Measurements from ENCODE around the gene BLTP3A.

BLTP3A gene

GRCh38 chr6:34836008-34836407 is 44.1 kb downstream of the BLTP3A start:
- DNase-seq, result peak; percentile 63

GRCh38 chr6:34836451-34836850 is 44.6 kb downstream of the BLTP3A start:
- DNase-seq, result no peak

- DNase-seq, result no peak
These were observed 45.6 kb downstream of the BLTP3A start for GRCh38 chr6:34837528-34837927.

DNA sequence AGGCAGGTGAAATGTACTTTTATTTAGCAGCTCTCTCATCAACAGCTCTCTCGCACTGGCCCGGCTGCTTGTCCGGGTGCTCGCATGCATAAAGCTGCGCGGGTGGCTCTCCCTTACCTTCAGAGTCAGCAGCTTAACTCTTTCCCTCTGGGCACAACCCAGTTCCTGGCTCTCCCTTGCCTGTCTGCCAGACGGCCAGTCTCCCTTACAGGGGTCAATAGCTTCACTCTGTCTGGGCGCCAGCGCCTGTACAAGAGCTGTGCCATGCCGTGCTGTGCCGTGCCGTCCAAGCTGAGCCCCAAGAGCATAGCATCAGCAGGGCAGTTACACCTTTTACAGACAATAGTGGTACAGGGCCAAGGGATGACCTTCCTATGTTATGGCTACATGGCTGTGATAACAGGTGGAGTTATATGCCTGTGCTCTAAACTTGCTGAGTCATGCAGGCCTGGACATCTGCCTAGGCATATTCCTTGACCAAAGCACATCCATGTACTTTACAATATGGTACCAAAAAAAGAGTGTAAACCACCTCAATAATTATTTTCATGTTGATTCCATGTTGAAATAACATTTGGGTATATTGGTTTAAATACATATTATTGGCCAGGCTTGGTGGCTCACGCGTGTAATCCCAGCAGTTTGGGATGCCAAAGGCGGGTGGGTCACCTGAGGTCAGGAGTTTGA is 47.9 kb downstream of the BLTP3A start:
- DNase-seq, result no peak
